DOHH2 (cell line): ENCODE data around the gene CCDC88A.
"Not testable (repeated sequence)": the region's sequence is repeated elsewhere in the genome, so short reads cannot be mapped to it uniquely, and the experiment has no call there.

Experiments
- H3F3A ChIP-seq: fragments of 200-600 bp; sonication (generic), shearing (Covaris generic); 2 replicates; pipeline ENCODE4 v1.6.0; 2016; ENCODE audit warnings: antibody characterized with exemption, mild to moderate bottlenecking; ENCODE audit not compliant: control insufficient read depth, insufficient read depth
- H3K27ac ChIP-seq: fragments of 200-600 bp; sonication (generic); 2 replicates; pipeline ENCODE4 v1.5.1; 2014; ENCODE audit warnings: low read depth, mild to moderate bottlenecking, low read length, moderate library complexity
- H3K27me3 ChIP-seq: fragments of 200-600 bp; sonication (generic); 2 replicates; pipeline ENCODE4 v1.6.1; 2014; ENCODE audit warnings: mild to moderate bottlenecking, low read length, mixed read lengths; ENCODE audit not compliant: control insufficient read depth
- H3K36me3 ChIP-seq: fragments of 200-600 bp; sonication (generic); 2 replicates; pipeline ENCODE4 v1.6.1; 2014; ENCODE audit warnings: mild to moderate bottlenecking, low read length, moderate library complexity, mixed read lengths; ENCODE audit not compliant: control insufficient read depth
- H3K4me1 ChIP-seq: fragments of 200-600 bp; sonication (generic); 2 replicates; pipeline ENCODE4 v1.6.1; 2014; ENCODE audit warnings: mild to moderate bottlenecking, low read length, mixed read lengths; ENCODE audit not compliant: control insufficient read depth
- H3K4me2 ChIP-seq: fragments of 200-600 bp; sonication (generic); 2 replicates; pipeline ENCODE4 v1.6.0; 2014; ENCODE audit warnings: mild to moderate bottlenecking, low read length, moderate library complexity
- H3K4me3 ChIP-seq: fragments of 200-600 bp; sonication (generic); 2 replicates; pipeline ENCODE4 v1.5.1; 2014; ENCODE audit warnings: mild to moderate bottlenecking, low read length, mixed read lengths
- H3K79me2 ChIP-seq: fragments of 200-600 bp; sonication (generic); 2 replicates; pipeline ENCODE4 v1.6.1; 2014; ENCODE audit warnings: mild to moderate bottlenecking, low read length, mixed read lengths; ENCODE audit not compliant: control insufficient read depth
- H3K9me2 ChIP-seq: fragments of 200-600 bp; sonication (generic); replicated peaks from 2 replicates; pipeline ENCODE4 v1.6.1; 2014; ENCODE audit warnings: mild to moderate bottlenecking, low read length, mixed read lengths; ENCODE audit not compliant: control insufficient read depth
- H3K9me3 ChIP-seq: fragments of 200-600 bp; sonication (generic); 2 replicates; pipeline ENCODE4 v1.6.1; 2014; ENCODE audit warnings: antibody characterized with exemption, low read length, mixed read lengths; ENCODE audit not compliant: control insufficient read depth, insufficient read depth
- H4K20me1 ChIP-seq: fragments of 200-600 bp; sonication (generic); 2 replicates; pipeline ENCODE4 v1.6.0; 2014; ENCODE audit warnings: low read depth, mild to moderate bottlenecking, antibody characterized with exemption, low read length, moderate library complexity; ENCODE audit not compliant: control insufficient read depth, insufficient read depth
- EZH2phosphoT487 ChIP-seq: fragments of 200-600 bp; sonication (generic); IDR thresholded peaks from 2 replicates; pipeline ENCODE4 v1.6.1; 2017; ENCODE audit warnings: borderline replicate concordance, mild to moderate bottlenecking, antibody characterized with exemption, low read length, moderate library complexity, mixed read lengths
- TF ChIP-seq, protein P1 (sequence below): fragments of 200-600 bp; sonication (generic); IDR thresholded peaks from one replicate; pipeline ENCODE4 v1.5.1; 2014; ENCODE audit warnings: antibody characterized with exemption, mild to moderate bottlenecking, low read depth, low read length; ENCODE audit not compliant: poor library complexity, severe bottlenecking

The CCDC88A gene

GRCh38 chr2:55358451-55358850 is 61.2 kb downstream of the CCDC88A start:
- Histone ChIP-seq H3F3A (peaks cover 11% of the 10 kb centered on the region), H3K9me3 (no peaks in the 10 kb centered on the region), H3K9me2 (no peaks in the 10 kb centered on the region), H4K20me1 (no peaks in the 10 kb centered on the region), H3K4me2 (no peak overlapping the region), H3K79me2 (no peaks in the 10 kb centered on the region), H3K4me1 (peaks cover 27% of the 10 kb centered on the region), H3K27ac (no peak overlapping the region), H3K4me3 (no peak overlapping the region), H3K36me3 (peaks cover 75% of the 10 kb centered on the region), H3K27me3 (no peaks in the 10 kb centered on the region)
- TF ChIP-seq, protein P1, sequence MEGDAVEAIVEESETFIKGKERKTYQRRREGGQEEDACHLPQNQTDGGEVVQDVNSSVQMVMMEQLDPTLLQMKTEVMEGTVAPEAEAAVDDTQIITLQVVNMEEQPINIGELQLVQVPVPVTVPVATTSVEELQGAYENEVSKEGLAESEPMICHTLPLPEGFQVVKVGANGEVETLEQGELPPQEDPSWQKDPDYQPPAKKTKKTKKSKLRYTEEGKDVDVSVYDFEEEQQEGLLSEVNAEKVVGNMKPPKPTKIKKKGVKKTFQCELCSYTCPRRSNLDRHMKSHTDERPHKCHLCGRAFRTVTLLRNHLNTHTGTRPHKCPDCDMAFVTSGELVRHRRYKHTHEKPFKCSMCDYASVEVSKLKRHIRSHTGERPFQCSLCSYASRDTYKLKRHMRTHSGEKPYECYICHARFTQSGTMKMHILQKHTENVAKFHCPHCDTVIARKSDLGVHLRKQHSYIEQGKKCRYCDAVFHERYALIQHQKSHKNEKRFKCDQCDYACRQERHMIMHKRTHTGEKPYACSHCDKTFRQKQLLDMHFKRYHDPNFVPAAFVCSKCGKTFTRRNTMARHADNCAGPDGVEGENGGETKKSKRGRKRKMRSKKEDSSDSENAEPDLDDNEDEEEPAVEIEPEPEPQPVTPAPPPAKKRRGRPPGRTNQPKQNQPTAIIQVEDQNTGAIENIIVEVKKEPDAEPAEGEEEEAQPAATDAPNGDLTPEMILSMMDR, result no peak
- no peak for TF ChIP-seq EZH2phosphoT487

- Histone ChIP-seq H4K20me1 (no peaks in the 10 kb centered on the region), H3K27me3 (no peaks in the 10 kb centered on the region), H3F3A (peaks cover 11% of the 10 kb centered on the region), H3K4me2 (no peak overlapping the region), H3K9me2 (no peaks in the 10 kb centered on the region), H3K9me3 (no peaks in the 10 kb centered on the region), H3K27ac (no peak overlapping the region), H3K4me1 (peaks cover 24% of the 10 kb centered on the region), H3K36me3 (peaks cover 76% of the 10 kb centered on the region), H3K79me2 (no peaks in the 10 kb centered on the region), H3K4me3 (no peak overlapping the region)
- TF ChIP-seq, protein P1, result no peak
- TF ChIP-seq EZH2phosphoT487, result no peak
Measured at GRCh38 chr2:55357927-55358326, 61.7 kb downstream of the CCDC88A start.

GRCh38 chr2:55357164-55357563 is 62.5 kb downstream of the CCDC88A start:
- no peak overlapping the region for H3K27ac ChIP-seq
- H3K36me3 ChIP-seq, result peaks cover 77% of the 10 kb centered on the region
- no peak overlapping the region for H3K4me3 ChIP-seq
- TF ChIP-seq, protein P1, result no peak
- TF ChIP-seq EZH2phosphoT487, result no peak
- H3K4me2 ChIP-seq, result no peak overlapping the region
- H3K9me3 ChIP-seq, result no peaks in the 10 kb centered on the region
- H4K20me1 ChIP-seq, result no peaks in the 10 kb centered on the region
- H3K9me2 ChIP-seq, result no peaks in the 10 kb centered on the region
- H3K79me2 ChIP-seq, result no peaks in the 10 kb centered on the region
- H3K4me1 ChIP-seq, result peaks cover 17% of the 10 kb centered on the region
- peaks cover 6% of the 10 kb centered on the region for H3F3A ChIP-seq
- no peaks in the 10 kb centered on the region for H3K27me3 ChIP-seq

GRCh38 chr2:55356136-55356535 is 63.5 kb downstream of the CCDC88A start:
- not testable (repeated sequence) for H3K4me1 ChIP-seq, H3K4me3 ChIP-seq, H3K79me2 ChIP-seq, H3K27ac ChIP-seq, H3K9me2 ChIP-seq, H4K20me1 ChIP-seq, H3K4me2 ChIP-seq, H3K9me3 ChIP-seq, H3F3A ChIP-seq, H3K27me3 ChIP-seq
- H3K36me3 ChIP-seq, result peaks cover 77% of the 10 kb centered on the region
